ENCODE results near the gene UNC119B.

Gene UNC119B

GRCh38 chr12:120688527-120689071 lies 21.7 kb upstream of the UNC119B start:
- no peak for DNase-seq

GRCh38 chr12:120689397-120690082 lies 20.7 kb upstream of the UNC119B start:
- no peak for DNase-seq

DNA sequence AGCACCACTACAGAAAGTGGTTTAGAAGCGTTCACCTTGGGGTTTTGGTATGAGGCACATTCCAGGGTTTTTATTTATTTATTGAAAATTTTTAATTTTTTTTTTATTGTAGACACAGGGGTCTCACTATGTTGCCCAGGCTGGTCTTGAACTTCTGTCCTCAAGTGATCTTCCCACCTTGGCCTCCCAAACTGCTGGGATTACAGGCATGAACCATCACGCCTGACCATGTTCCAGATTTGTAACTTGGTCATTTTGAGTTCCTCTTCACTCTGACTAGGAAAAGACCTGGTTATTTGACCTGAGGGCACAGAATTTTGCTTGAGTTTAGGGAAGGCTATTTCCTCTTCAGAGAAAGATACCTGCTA lies 20.2 kb upstream of the UNC119B start:
- no peak for DNase-seq

GRCh38 chr12:120690978-120691377 lies 19.3 kb upstream of the UNC119B start:
- DNase-seq = no peak

DNA sequence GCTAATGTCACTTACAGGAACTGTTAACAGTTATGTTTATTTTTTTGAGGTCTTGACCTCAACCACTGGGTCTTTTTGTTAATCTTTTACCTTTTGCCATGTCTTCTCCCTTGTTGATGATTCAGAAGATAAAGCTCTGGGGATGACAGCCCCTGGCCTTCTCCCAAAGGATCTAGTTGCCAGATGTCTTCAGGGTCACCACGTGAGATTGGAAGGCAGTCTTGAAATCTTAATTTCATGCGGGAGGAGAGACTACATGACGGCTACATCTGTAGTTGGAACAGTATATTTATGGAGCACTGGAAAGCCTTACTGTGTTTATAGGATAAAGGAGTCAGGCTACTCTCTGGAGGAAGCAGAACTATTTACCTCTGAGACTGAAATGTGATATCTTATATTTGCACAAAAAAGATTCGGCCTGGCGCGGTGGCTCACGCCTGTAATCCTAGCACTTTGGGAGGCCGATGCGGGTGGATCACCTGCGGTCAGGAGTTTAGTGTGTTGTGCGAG lies 17.7 kb upstream of the UNC119B start:
- no peak for DNase-seq

DNA sequence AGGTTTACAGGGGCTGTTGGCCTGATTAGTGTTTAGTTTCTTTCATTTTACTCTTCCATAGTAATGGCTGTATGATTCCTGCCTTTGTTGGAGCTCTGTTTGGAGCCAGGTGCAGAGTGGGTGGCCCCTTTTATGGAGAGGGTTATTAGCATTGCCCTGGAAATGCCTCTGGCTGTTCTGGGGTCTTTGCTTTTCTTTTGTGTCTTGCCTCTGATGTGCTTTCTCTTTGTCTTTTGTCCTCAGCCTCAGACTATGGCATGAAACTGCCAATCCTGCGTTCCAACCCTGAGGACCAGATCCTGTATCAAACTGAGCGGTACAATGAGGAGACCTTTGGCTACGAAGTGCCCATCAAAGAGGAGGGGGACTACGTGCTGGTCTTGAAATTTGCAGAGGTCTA lies 16.4 kb upstream of the UNC119B start:
- DNase-seq = no peak

DNA sequence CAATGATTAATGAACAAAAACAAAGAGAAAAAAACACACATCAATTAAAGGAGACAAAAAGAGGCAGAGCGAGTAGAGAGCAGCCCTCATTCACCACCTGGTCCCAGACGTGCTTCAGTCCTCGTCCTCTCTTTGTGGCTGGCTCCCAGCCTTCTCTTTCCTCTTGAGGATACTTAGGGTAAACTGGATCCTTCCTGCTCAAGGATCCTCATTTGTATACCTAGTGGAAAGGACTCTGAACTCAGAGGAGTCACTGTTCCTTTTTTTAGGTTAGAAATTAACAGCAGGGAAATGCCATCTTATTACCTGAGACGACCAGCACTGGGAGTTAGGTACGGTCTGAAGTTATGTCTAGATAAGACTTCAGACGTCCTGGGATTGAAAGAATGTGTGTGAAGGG lies 13.6 kb upstream of the UNC119B start:
- DNase-seq = no peak

DNA sequence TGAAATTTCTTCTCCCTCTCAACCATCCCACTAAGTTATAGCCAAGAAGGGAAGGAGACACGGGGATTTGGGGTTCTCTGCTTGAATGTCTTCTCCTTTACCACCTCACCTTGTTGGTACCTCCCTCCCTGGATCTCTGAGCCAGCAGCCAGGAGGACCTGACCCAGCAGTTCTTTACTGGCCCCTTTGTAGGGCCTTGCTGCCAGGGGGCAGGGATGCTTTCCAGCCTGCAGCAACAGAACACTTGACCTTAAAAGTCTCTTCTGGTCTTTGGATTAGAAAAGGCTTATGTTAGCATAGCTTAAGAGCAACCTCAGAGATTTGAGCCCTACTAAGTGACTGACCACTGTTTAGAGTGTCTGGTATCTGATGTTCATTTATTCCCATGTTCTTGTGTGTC lies 12.9 kb upstream of the UNC119B start:
- no peak for DNase-seq

DNA sequence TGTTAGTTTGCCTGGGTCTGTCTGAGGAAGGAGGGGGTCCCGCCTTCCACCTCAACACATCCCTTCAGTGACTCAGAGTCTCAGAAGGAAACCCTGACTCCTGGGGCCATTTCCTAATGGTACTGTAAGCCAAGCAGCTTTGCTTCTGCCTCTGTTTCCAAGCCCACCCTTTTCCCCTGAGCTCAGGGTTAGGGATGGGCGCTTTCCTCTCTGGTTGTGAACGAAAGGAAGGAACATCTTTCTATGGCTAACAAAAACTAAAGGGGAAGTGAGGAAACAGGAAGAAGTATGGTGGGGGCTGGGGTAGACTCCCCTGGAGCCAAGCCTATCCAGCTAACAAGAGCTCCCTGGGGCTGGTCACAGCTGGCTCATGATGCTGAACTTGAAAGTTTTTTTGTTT lies 11.6 kb upstream of the UNC119B start:
- no peak for DNase-seq

DNA sequence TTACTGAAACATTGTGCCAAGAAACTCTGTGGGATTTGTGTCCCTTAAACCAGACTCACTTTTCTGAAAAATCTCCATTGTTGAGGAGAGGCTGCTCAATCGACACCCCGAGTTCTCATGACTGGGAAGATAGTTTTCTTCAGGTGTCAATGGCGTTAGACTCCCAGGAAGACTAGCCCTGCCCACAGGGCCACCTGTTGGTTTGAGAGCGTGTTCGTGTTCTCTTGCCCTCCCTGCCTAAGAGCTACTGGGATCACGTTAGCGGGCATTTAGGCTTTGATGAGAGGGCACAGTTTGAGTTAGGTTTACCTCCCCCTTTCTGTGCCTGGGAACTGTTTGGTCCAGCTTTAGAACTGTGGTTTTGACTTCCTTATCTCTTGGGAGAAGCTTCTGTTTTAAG lies 10.7 kb upstream of the UNC119B start:
- DNase-seq = no peak

- no peak for DNase-seq
Observed at GRCh38 chr12:120700886-120701285, 9.4 kb upstream of the UNC119B start.

DNA sequence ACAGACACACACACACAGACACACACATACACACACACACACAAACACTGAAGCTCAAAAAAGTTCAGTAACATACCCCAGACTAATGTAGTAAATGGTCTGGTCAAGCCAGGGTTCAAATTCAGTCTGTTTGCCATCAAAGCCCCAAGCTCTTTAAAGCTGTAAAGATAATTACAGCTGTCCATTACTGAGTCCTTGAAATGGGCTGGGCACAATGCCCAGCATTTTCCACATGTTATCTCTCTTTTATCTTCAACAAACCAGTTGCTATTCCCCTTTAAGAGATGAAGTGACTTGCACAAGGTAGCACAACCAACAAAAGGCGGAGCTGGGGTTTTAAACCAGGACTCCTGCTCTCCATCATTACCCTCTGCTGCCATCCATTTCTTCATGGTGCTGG lies 7.6 kb upstream of the UNC119B start:
- no peak for DNase-seq

DNA sequence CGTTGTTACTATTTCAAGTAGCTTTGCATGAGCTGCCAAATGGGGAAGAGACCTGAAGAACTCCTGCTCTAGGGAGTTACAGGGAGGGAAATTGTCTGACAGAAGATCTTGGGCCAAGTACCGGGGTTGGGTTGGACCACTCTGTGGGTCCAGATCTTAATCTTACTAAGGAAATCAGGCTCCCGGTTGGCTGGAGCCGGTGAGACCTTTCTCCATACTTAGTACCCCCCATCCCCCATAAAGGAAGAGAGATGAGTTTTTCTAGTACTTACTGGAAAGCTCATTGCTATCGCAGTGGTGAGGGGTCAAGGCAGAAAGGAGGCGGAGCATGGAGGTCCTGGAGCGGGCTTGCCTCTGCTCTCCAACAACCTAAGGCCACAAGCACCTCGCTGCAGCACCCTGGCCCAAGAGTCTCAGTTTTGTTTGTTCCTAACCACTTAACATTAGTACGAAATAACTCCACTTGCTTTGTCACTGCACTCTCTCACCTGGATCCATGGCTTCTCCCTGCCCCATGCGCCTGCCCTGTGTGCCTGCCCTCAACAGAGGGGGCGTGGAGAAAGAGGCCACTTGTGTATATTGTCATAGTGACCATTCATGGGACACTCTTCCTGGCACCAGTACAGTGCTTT lies 6.8 kb upstream of the UNC119B start:
- DNase-seq = no peak

GRCh38 chr12:120705618-120706017 lies 4.6 kb upstream of the UNC119B start:
- DNase-seq = no peak

DNA sequence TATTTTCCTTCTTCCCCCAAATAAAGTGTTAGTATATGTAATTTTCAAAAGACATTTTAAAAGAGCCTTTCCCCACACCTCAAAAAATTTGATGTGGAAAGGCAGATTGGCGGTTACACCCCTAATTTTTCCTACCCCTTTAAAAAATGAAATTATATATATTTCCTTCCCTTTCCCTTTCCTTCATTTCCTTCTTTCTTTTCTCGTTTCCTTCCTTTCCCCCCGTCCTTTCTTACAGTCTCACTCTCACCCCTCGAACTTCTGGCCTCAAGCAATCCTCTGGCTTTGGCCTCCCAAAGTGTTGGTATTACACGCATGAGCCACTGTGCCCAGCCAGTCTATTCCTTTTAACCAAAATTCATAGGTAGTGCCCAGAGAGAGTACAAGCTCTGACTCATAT lies 4.2 kb upstream of the UNC119B start:
- no peak for DNase-seq

DNA sequence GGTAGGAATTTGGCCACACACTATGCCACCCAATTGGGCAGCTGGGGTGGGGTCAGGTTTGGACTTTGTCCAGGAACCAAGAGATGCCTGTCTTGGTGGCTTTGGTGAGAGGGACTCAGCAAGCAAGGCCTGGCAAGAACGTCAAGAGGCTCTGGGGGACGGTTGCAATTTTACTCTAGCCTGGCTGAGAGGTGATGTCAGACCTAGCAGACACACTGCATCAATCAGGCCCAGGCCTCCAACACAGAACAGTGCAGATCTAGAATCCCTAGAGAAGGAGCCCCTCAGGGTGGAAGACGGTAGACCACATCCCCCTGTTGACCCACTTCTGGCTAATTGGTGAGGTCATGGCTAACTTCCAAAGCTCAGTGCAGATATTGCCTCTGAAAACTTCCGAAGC lies 1.6 kb upstream of the UNC119B start:
- DNase-seq = no peak

DNA sequence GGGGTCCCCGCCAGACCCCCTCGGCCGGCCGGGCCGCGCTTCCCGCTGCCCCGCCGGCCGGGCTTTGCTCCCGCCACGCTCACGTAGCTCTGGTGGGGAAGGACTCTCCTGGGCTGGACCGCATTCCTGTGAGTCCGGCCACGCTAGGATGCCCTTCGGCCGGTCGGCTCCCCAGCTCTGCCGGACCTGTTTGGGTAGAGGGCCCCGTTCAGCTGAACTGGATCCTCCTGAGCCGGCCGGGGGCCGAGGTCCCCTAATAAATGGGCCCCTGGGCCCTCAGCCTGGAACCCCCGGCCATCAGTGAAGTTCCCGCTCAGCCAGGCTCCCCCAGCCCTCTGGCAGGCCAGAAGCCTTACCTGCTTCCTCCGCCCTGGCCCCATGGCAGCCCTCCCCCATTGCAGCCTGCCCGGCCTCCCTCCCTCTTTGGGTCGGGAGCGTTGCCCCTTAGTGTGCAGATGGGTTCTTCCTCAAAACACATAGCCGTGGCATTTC lies 593 bp downstream of the UNC119B start:
- no peak for DNase-seq

DNA sequence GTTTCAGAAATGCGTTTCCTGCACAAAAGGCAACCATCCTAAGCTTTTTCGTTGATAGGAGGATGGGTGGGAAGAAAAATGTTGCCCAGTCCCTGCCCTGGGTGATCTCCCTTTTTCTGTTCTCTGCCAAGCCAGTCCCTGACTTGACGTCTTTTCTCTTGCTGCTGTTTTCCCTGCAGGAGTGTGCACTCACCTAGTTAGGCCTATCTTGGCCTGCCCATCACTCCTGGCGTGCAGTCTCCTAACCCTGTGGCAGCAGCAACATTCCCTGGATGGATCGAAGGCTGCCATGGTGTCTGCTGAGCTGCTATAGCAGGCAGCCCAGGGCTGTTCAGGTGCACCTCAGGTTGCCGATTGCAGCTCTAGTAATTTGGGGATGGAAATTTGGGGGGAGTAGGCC lies 1.2 kb downstream of the UNC119B start:
- no peak for DNase-seq

DNA sequence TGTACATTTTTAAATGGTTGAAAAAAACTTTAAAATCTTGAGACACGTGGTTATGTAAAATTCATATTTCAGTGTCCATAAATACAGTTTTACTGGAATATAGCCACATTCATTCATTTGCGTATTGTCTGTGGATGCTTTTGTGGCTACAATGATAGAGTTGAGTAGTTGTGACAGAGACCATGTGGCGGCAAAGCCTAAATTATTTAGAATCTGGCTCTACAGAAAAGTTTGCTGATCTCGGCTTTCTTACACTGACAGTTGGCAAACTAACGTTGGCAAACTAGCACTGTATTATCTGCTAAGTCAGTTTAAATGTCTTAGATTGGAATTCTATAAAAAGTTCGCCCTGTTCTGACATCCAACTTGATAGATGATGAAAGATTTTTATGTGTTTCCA lies 2.4 kb downstream of the UNC119B start:
- no peak for DNase-seq

DNA sequence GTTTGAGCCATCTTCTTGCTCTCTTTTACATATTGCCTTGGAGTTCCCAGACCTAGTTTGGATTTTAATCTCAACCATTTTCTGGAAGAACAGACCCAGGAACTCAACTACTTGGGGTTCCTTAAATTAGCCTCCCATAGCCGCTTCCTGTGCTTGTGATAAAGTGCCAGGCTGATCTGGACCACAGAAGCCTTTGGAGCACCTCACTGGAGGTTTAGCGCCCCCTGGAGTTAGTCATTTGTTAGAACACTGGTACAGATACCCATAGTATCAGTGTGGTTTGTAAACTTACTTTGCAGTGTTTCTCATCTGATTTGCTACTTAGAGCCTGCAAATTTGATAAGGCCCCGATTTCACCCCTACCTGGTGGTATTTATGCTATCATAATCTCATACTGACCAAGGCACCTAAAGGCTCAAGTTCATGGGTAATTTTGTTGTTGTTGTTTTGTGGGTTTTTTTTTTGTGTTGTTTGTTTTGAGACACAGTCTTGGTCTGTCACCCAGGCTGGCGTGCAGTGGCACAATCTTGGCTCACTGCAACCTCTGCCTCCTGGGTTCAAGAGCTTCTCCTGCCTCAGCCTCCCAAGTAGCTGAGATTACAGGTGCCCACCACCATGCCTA lies 3.7 kb downstream of the UNC119B start:
- DNase-seq = peak; percentile 14

- DNase-seq = no peak
Observed at GRCh38 chr12:120718055-120718454, 7.8 kb downstream of the UNC119B start.

GRCh38 chr12:120719072-120719471 lies 8.8 kb downstream of the UNC119B start:
- no peak for DNase-seq

DNA sequence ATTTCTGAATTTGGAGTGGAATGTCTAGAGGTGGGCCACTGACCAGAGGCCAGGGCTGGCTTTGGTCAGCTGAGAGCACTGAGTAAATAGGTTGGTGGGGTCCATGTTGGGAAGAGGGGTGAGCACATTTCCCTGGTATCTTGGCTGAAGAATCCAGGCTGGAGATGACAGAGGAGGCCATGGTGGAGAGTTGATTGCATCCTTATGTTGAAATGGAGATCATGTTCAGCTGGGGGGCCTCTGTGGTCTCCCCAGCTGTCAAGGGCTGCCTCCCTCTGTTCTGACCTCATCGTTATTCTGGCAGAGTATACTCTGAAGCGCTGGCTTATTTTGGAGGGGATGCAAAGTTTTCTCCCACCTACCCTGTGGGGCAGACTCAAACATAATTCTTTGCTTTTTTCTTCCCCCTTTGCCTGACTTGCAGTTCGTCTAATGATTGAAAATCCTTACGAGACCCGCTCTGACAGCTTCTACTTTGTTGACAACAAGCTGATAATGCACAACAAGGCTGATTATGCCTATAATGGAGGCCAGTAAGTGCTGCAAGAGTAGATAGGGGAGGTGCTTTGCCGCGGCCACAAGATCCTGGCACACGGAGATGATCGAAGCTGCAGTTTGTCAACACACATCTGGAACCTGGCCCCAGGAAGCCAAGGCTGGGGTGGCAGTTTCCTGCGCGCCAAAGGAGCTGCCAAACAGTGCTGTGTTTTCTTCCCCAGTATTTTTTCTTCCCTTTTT lies 9.4 kb downstream of the UNC119B start:
- no peak for DNase-seq
